Endothelial cell of umbilical vein (primary cell): Measurements from ENCODE around the gene MOB2. TPM values are rescaled to one million over a fixed set of nuclear protein-coding genes. Genes with fewer than 3 reads are reported as not detected.

Source experiments
- BruUV-seq: library from RNA; stranded (reverse); fragments of 400-500 nt; replicated peaks from 2 replicates; lab custom pipeline; 2021; lab: Mats Ljungman, UMichigan
- CTCF ChIA-PET: fragments of 300-600, 350-600 bp; sonication (Branson Sonifier 250); formaldehyde crosslinking; loops from one replicate; lab custom pipeline; 2021; ENCODE audit warnings: antibody characterized with exemption, inconsistent platforms; lab: Charles Lee
- POLR2A ChIA-PET: fragments of 300-600, 350-600 bp; sonication (Branson Sonifier 250); formaldehyde crosslinking; loops from one replicate; lab custom pipeline; 2021; ENCODE audit warnings: antibody characterized with exemption, inconsistent platforms; lab: Charles Lee
- DNase-seq: peaks from one replicate; pipeline ENCODE4 v3.0.0-alpha.2; 2011; ENCODE audit warnings: low read depth, low spot score
- FAIRE-seq: peaks from 2 replicates; lab custom pipeline; 2011; peaks lifted over from hg19 to GRCh38; lab: Jason Lieb, UNC
- H2AFZ ChIP-seq: 2 replicates; pipeline ENCODE4 v1.6.0; 2012; ENCODE audit warnings: low read depth, low read length, control low read depth, inconsistent platforms
- H3K27ac ChIP-seq: 2 replicates; pipeline ENCODE4 v1.5.1; 2011; ENCODE audit warnings: low read depth, mild to moderate bottlenecking, control low read depth, low read length, moderate library complexity; ENCODE audit not compliant: insufficient read depth
- H3K27me3 ChIP-seq, 2 experiments: 2 replicates each; pipeline versions ENCODE4 v1.6.0 to v1.6.1; 2011; ENCODE audit warnings: low read length in 2 of 2, mixed read lengths in 1 of 2; ENCODE audit not compliant: control insufficient read depth in 2 of 2, insufficient read depth in 2 of 2
- H3K36me3 ChIP-seq, 2 experiments: 2 replicates in 1 of 2; 3 replicates in 1 of 2; pipeline ENCODE4 v1.5.1; 2011; ENCODE audit warnings: low read length in 2 of 2, mild to moderate bottlenecking in 1 of 2, moderate library complexity in 1 of 2; ENCODE audit not compliant: control insufficient read depth in 2 of 2, insufficient read depth in 2 of 2; ENCODE audit errors: extremely low read depth in 1 of 2
- H3K4me1 ChIP-seq: 3 replicates; pipeline ENCODE4 v1.5.1; 2011; ENCODE audit warnings: mild to moderate bottlenecking, low read length; ENCODE audit not compliant: control insufficient read depth, insufficient read depth; ENCODE audit errors: extremely low read depth
- H3K4me2 ChIP-seq: 2 replicates; pipeline ENCODE4 v1.6.1; 2011; ENCODE audit warnings: low read length, control low read depth, mixed read lengths; ENCODE audit not compliant: insufficient read depth
- H3K4me3 ChIP-seq, 3 experiments: fragments of 200-600 bp in 1 of 3; sonication (generic), shearing (Covaris generic) in 1 of 3; replicated peaks in 1 of 3; 2 replicates each; pipeline ENCODE4 v1.5.1; 2011 to 2016; ENCODE audit warnings: control low read depth in 3 of 3, low read length in 3 of 3, mild to moderate bottlenecking in 2 of 3, inconsistent platforms in 1 of 3, low read depth in 1 of 3, moderate library complexity in 1 of 3; ENCODE audit not compliant: insufficient read depth in 1 of 3
- H3K79me2 ChIP-seq: 2 replicates; pipeline ENCODE4 v1.6.0; 2012; ENCODE audit warnings: low read length, inconsistent platforms; ENCODE audit not compliant: control insufficient read depth, insufficient read depth
- H3K9ac ChIP-seq: replicated peaks from 2 replicates; pipeline ENCODE3; 2011; ENCODE audit warnings: low read length, control low read depth; ENCODE audit not compliant: insufficient read depth; ENCODE audit errors: extremely low read depth
- H3K9me1 ChIP-seq: replicated peaks from 3 replicates; pipeline ENCODE4 v1.6.0; 2011; ENCODE audit warnings: mild to moderate bottlenecking, low read length; ENCODE audit not compliant: control insufficient read depth, insufficient read depth; ENCODE audit errors: extremely low read depth
- H3K9me3 ChIP-seq: replicated peaks from 2 replicates; pipeline ENCODE4 v1.5.1; 2012; ENCODE audit warnings: low read length, inconsistent platforms; ENCODE audit not compliant: control insufficient read depth, insufficient read depth
- H4K20me1 ChIP-seq: replicated peaks from 2 replicates; pipeline ENCODE3; 2011; ENCODE audit warnings: mild to moderate bottlenecking, low read length; ENCODE audit not compliant: control insufficient read depth, insufficient read depth; ENCODE audit errors: extremely low read depth
- EZH2 ChIP-seq: IDR thresholded peaks from 2 replicates; pipeline ENCODE4 v1.6.1; 2012; ENCODE audit warnings: borderline replicate concordance, low read depth, mild to moderate bottlenecking, moderate library complexity, low read length, inconsistent platforms; ENCODE audit not compliant: severe bottlenecking
- FOS ChIP-seq: IDR thresholded peaks from 2 replicates; pipeline ENCODE4 v1.6.1; 2011; ENCODE audit warnings: mild to moderate bottlenecking, low read length, moderate library complexity, borderline replicate concordance; ENCODE audit not compliant: insufficient read depth
- GATA2 ChIP-seq: IDR thresholded peaks from 2 replicates; pipeline ENCODE4 v1.7.0; 2011; ENCODE audit warnings: low read depth, mild to moderate bottlenecking, moderate library complexity, mixed read lengths, low read length; ENCODE audit not compliant: insufficient read length, insufficient read depth
- JUN ChIP-seq: IDR thresholded peaks from 2 replicates; pipeline ENCODE4 v1.6.1; 2011; ENCODE audit warnings: borderline replicate concordance, low read depth; ENCODE audit not compliant: insufficient read length, insufficient read depth
- MYC ChIP-seq: IDR thresholded peaks from one replicate; pipeline ENCODE4 v1.6.1; 2011; ENCODE audit warnings: mild to moderate bottlenecking, low read depth, low read length
- POLR2A ChIP-seq: IDR thresholded peaks from 2 replicates; pipeline ENCODE4 v1.6.1; 2012; ENCODE audit warnings: low read depth, mild to moderate bottlenecking, control low read depth, low read length
- POLR2AphosphoS5 ChIP-seq: IDR thresholded peaks from 2 replicates; pipeline ENCODE4 v1.6.1; 2012; ENCODE audit warnings: low read depth, mild to moderate bottlenecking, control low read depth, low read length, moderate library complexity; ENCODE audit not compliant: insufficient read depth
- dilution Hi-C: fragments of 300-500 bp; cut with MboI; formaldehyde crosslinking; loops from one replicate; pipeline ENCODE4 v1.15.0; 2019; ENCODE audit warnings: low sequenced_read_pairs; ENCODE audit not compliant: extremely low pct_ligation_motif_present
- intact Hi-C: fragments of 100-400 bp; cut with micrococcal nuclease; formaldehyde crosslinking; loops from one replicate; pipeline ENCODE4 v1.10.0; 2022
- polyA plus RNA-seq, 4 experiments: library from polyadenylated mRNA; depleted of rRNA in 3 of 4; stranded (reverse) in 3 of 4; unstranded in 1 of 4; fragments of >200 nt; gene quantifications; 2 replicates each; pipeline versions ENCODE4 v1.2.1 to v1.2.3, GENCODE V29; 2011 to 2012; ENCODE audit warnings: missing spikeins in 1 of 4
- total RNA-seq: library from RNA; stranded (reverse); gene quantifications from 2 replicates; pipeline ENCODE4 v1.2.3, GENCODE V29; 2021
- TF ChIP-seq, protein P1 (sequence below), 2 donors: IDR thresholded peaks; 1 replicate in 1 of 2; 2 replicates in 1 of 2; pipeline ENCODE4 v1.5.1; 2011; ENCODE audit warnings: low read length in 2 of 2, mild to moderate bottlenecking in 2 of 2, moderate library complexity in 2 of 2, control low read depth in 1 of 2, inconsistent platforms in 1 of 2, low read depth in 1 of 2; ENCODE audit not compliant: insufficient read depth in 1 of 2; ENCODE audit errors: extremely low read depth in 1 of 2
- TF ChIP-seq, protein P2 (sequence below): IDR thresholded peaks from 2 replicates; pipeline ENCODE4 v1.6.1; 2011; ENCODE audit not compliant: insufficient read depth, insufficient read length

The MOB2 gene
- total and polyA plus RNA-seq, 2 donors (not counting 3 experiments of a cell fraction or from before 2014, with no cell fraction given) = 38.2 to 50.6 TPM

DNA sequence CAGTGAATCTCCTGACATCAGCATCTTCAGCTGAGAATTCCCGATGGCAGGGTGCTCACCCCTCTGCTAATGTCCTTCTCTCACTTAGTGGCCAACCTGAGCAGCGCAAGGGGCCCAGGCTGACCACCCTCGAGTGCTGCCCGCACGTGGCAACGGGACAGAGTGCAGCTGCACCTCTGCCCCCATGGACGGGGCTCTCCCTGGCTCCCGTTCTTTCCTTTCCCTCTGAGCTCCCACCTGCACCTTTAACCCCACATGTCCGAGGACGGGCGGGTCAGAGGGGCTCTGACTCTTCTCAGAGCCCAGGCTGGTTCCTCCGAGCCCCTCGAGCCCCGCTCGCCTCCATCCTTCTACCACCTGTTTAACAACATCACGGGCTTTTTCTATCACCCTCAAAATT, 19.8 kb downstream of the MOB2 start:
- no peak overlapping the region for H2AFZ ChIP-seq
- no peak overlapping the region for H3K4me2 ChIP-seq
- BruUV-seq = no TSS peak
- no peak for DNase-seq
- no peaks in the 10 kb centered on the region for H3K9me3 ChIP-seq
- dilution Hi-C loops = no loop called here
- no peak overlapping the region for H3K9ac ChIP-seq
- H3K4me1 ChIP-seq = no peaks in the 10 kb centered on the region
- no peak for FAIRE-seq
- H3K27me3 ChIP-seq = no peaks in the 10 kb centered on the region
- no peaks in the 10 kb centered on the region for H3K79me2 ChIP-seq
- POLR2A ChIA-PET = no interaction called here
- peaks cover 0 to 4% of the 10 kb centered on the region in 2 experiments for H3K36me3 ChIP-seq
- no peak overlapping the region for H3K4me3 ChIP-seq
- intact Hi-C loops = no loop called here
- TF ChIP-seq EZH2 = no peak
- no peak for TF ChIP-seq MYC
- TF ChIP-seq POLR2A = no peak
- TF ChIP-seq, protein P1, sequence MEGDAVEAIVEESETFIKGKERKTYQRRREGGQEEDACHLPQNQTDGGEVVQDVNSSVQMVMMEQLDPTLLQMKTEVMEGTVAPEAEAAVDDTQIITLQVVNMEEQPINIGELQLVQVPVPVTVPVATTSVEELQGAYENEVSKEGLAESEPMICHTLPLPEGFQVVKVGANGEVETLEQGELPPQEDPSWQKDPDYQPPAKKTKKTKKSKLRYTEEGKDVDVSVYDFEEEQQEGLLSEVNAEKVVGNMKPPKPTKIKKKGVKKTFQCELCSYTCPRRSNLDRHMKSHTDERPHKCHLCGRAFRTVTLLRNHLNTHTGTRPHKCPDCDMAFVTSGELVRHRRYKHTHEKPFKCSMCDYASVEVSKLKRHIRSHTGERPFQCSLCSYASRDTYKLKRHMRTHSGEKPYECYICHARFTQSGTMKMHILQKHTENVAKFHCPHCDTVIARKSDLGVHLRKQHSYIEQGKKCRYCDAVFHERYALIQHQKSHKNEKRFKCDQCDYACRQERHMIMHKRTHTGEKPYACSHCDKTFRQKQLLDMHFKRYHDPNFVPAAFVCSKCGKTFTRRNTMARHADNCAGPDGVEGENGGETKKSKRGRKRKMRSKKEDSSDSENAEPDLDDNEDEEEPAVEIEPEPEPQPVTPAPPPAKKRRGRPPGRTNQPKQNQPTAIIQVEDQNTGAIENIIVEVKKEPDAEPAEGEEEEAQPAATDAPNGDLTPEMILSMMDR (IDR thresholded peaks at IDR 0.05; ENCODE audit: extremely low read depth in 1 of 2, insufficient read depth in 1 of 2, low read depth in 1 of 2, low read length in 2 of 2) = no peak
- TF ChIP-seq POLR2AphosphoS5 = no peak
- TF ChIP-seq GATA2 = no peak
- no peak for TF ChIP-seq FOS
- TF ChIP-seq JUN = no peak
- TF ChIP-seq, protein P2, sequence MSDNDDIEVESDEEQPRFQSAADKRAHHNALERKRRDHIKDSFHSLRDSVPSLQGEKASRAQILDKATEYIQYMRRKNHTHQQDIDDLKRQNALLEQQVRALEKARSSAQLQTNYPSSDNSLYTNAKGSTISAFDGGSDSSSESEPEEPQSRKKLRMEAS = no peak
- H4K20me1 ChIP-seq = no peaks in the 10 kb centered on the region
- H3K27ac ChIP-seq = no peak overlapping the region
- no peaks in the 10 kb centered on the region for H3K9me1 ChIP-seq
- CTCF ChIA-PET = interaction anchor here (1.2 kb wide), 1 partner anchor 108 kb away, joined by 4 read pairs; no protein-coding TSS in a partner anchor
